Sciatic nerve (tissue), 2 donors: ENCODE measurements around the gene RAMACL. TPM values are rescaled to one million over a fixed set of nuclear protein-coding genes. Genes with fewer than 3 reads are reported as not detected.

Experiments used
- ATAC-seq: fragments of 200-7000 bp; cut with Tn5 transposase; one replicate; pipeline ENCODE4 v1.9.1; 2020; ENCODE audit warnings: mild to moderate bottlenecking, moderate library complexity
- DNase-seq: peaks from one replicate; pipeline ENCODE4 v3.0.0-alpha.2; 2020; ENCODE audit warnings: low spot score
- intact Hi-C: fragments of 100-400 bp; cut with DNase I; formaldehyde crosslinking; loops from one replicate; pipeline ENCODE4 v1.14.2; 2022
- total RNA-seq: library from RNA; stranded (reverse); fragmentation: NEBNext Ultra II Directional; extraction: Animal tissue kit (Norgen Biotek cat#: 25700); gene quantifications from one replicate; pipeline ENCODE4 v1.2.1, GENCODE V29; 2021
- donor health status: DM: no; HTN: no; CAD: no.
- donor health status: DM: no; HTN: no; CAD: no.

RAMACL gene
- total RNA-seq, 1 donor from 2014 or later, result 4.3 TPM

- DNase-seq, result no peak
- intact Hi-C loops, result no loop called here
- ATAC-seq, result peak; percentile 84
Observed at GRCh38 chr6:166598441-166599138, 12.1 kb upstream of the RAMACL start.

- DNase-seq, result no peak
- intact Hi-C loops, result no loop called here
- no peak for ATAC-seq
Observed at GRCh38 chr6:166597711-166598440, 11.4 kb upstream of the RAMACL start.

GRCh38 chr6:166596776-166597507 is 10.5 kb upstream of the RAMACL start:
- intact Hi-C loops, result no loop called here
- ATAC-seq (no peak), DNase-seq (no peak)

GRCh38 chr6:166595949-166596348 is 9.5 kb upstream of the RAMACL start:
- DNase-seq (no peak), ATAC-seq (no peak)
- intact Hi-C loops, result no loop called here

GRCh38 chr6:166595061-166595780 is 8.7 kb upstream of the RAMACL start:
- ATAC-seq, result peak; percentile 27
- intact Hi-C loops, result no loop called here
- DNase-seq, result no peak

- DNase-seq (no peak), ATAC-seq (no peak)
- intact Hi-C loops, result no loop called here
Observed at GRCh38 chr6:166592821-166593220, 6.3 kb upstream of the RAMACL start.

GRCh38 chr6:166591961-166592520 is 5.6 kb upstream of the RAMACL start:
- no peak for DNase-seq
- ATAC-seq, result no peak
- intact Hi-C loops, result no loop called here

- ATAC-seq (no peak), DNase-seq (no peak)
- intact Hi-C loops, result no loop called here
Observed at GRCh38 chr6:166591026-166591425, 4.5 kb upstream of the RAMACL start.

- ATAC-seq (no peak), DNase-seq (no peak)
- intact Hi-C loops, result no loop called here
Observed at GRCh38 chr6:166589786-166590574, 3.5 kb upstream of the RAMACL start.

- ATAC-seq, result no peak
- no peak for DNase-seq
- intact Hi-C loops, result no loop called here
Observed at GRCh38 chr6:166589337-166589731, 2.9 kb upstream of the RAMACL start.

GRCh38 chr6:166588691-166589336 is 2.3 kb upstream of the RAMACL start:
- peak; percentile 27 for ATAC-seq
- intact Hi-C loops, result no loop called here
- DNase-seq, result no peak

- DNase-seq (no peak), ATAC-seq (peak; percentile 23)
- intact Hi-C loops, result no loop called here
Observed at GRCh38 chr6:166587631-166588413, 1.3 kb upstream of the RAMACL start.

- DNase-seq (no peak), ATAC-seq (no peak)
- intact Hi-C loops, result no loop called here
Observed at GRCh38 chr6:166584853-166585429, 1.5 kb downstream of the RAMACL start.

GRCh38 chr6:166584155-166584554 is 2.3 kb downstream of the RAMACL start:
- DNase-seq (no peak), ATAC-seq (no peak)
- intact Hi-C loops, result no loop called here

GRCh38 chr6:166583230-166583965 is 3.1 kb downstream of the RAMACL start:
- intact Hi-C loops, result no loop called here
- no peak for DNase-seq
- no peak for ATAC-seq

GRCh38 chr6:166582258-166582657 is 4.2 kb downstream of the RAMACL start:
- no peak for DNase-seq
- no peak for ATAC-seq
- intact Hi-C loops, result no loop called here
